HG03064 (cell line): ENCODE measurements around the gene CTRB2.

Source experiments
- ATAC-seq: cut with Tn5 transposase; IDR thresholded peaks from one replicate; pipeline ENCODE4 v1.9.1; 2021; ENCODE audit warnings: low read depth; ENCODE audit not compliant: unreplicated experiment

Gene CTRB2

GRCh38 chr16:75179208-75179607, 27.8 kb downstream of the CTRB2 start:
- no peak for ATAC-seq

GRCh38 chr16:75176926-75177325, 30.0 kb downstream of the CTRB2 start:
- ATAC-seq: no peak

GRCh38 chr16:75175074-75175473, 31.9 kb downstream of the CTRB2 start:
- no peak for ATAC-seq

- ATAC-seq: no peak
These were observed 34.4 kb downstream of the CTRB2 start for GRCh38 chr16:75172578-75172977.

- ATAC-seq: no peak
These were observed 37.0 kb downstream of the CTRB2 start for GRCh38 chr16:75169899-75170405.

- ATAC-seq: no peak
These were observed 46.6 kb downstream of the CTRB2 start for GRCh38 chr16:75160386-75160785.
